Measurements from ENCODE around the gene PLAAT4. TPM values are rescaled to one million over a fixed set of nuclear protein-coding genes. Genes with fewer than 3 reads are reported as not detected.

The PLAAT4 gene
- total RNA-seq, result 36.1 TPM
- long read RNA-seq, transcript RARRES3-201 (4 exons, 749 nt), result major isoform, 9 of 9 reads
- long read RNA-seq, partial matches to known transcripts, result 0 of 9 reads
- long read RNA-seq, other reads (novel, unspliced or antisense), result 0 of 9 reads

GRCh38 chr11:63536669-63537292 is at the start of gene PLAAT4:
Gene PLAAT4 (plus strand): TSS chr11:63536808. CDS start chr11:63536869, 61 bp downstream.
- intact Hi-C loops (cut with DNase I), result loop anchor here (1.0 to 2.0 kb wide), 2 partner anchors 30 to 77 kb away; no protein-coding TSS in a partner anchor
- ATAC-seq (peak; percentile 65), DNase-seq (ENCODE audit: missing footprints) (no peak)

- DNase-seq (ENCODE audit: missing footprints) (no peak), ATAC-seq (no peak)
- intact Hi-C loops (cut with DNase I), result no loop called here
Measured at GRCh38 chr11:63488789-63489188, 47.8 kb upstream of the PLAAT4 start.

- DNase-seq (ENCODE audit: missing footprints) (no peak), ATAC-seq (no peak)
- intact Hi-C loops (cut with DNase I), result loop anchor here (1.0 kb wide), 1 partner anchor 18 kb away; no protein-coding TSS in a partner anchor
Measured at GRCh38 chr11:63489879-63490278, 46.7 kb upstream of the PLAAT4 start.

GRCh38 chr11:63490551-63491239 is 45.9 kb upstream of the PLAAT4 start, which contains the start of gene PLAAT5:
Gene PLAAT5 (minus strand): TSS chr11:63491167. CDS start chr11:63491034, 133 bp downstream.
- DNase-seq (ENCODE audit: missing footprints), result peak; percentile 74
- ATAC-seq, result peak; percentile 91

GRCh38 chr11:63491240-63491587 is 45.4 kb upstream of the PLAAT4 start:
- intact Hi-C loops (cut with DNase I), result no loop called here
- DNase-seq (ENCODE audit: missing footprints) (no peak), ATAC-seq (peak; percentile 14)

More at GRCh38 chr11:63490551-63491239, 45.9 kb upstream of the PLAAT4 start, which contains the start of gene PLAAT5:
- intact Hi-C loops (cut with DNase I), result loop anchor here (1.0 kb wide), 1 partner anchor 18 kb away; no protein-coding TSS in a partner anchor

GRCh38 chr11:63491636-63492372 is 44.8 kb upstream of the PLAAT4 start:
- ATAC-seq, result no peak
- intact Hi-C loops (cut with DNase I), result no loop called here
- no peak for DNase-seq (ENCODE audit: missing footprints)

GRCh38 chr11:63492441-63492840 is 44.2 kb upstream of the PLAAT4 start:
- ATAC-seq (no peak), DNase-seq (ENCODE audit: missing footprints) (no peak)
- intact Hi-C loops (cut with DNase I), result no loop called here

GRCh38 chr11:63493127-63493526 is 43.5 kb upstream of the PLAAT4 start:
- DNase-seq (ENCODE audit: missing footprints) (no peak), ATAC-seq (no peak)
- intact Hi-C loops (cut with DNase I), result no loop called here

GRCh38 chr11:63494975-63495374 is 41.6 kb upstream of the PLAAT4 start:
- no peak for DNase-seq (ENCODE audit: missing footprints)
- no peak for ATAC-seq
- intact Hi-C loops (cut with DNase I), result no loop called here

- intact Hi-C loops (cut with DNase I), result no loop called here
- ATAC-seq (no peak), DNase-seq (ENCODE audit: missing footprints) (no peak)
Measured at GRCh38 chr11:63499874-63500273, 36.7 kb upstream of the PLAAT4 start.

- ATAC-seq (no peak), DNase-seq (ENCODE audit: missing footprints) (no peak)
- intact Hi-C loops (cut with DNase I), result no loop called here
Measured at GRCh38 chr11:63501236-63501635, 35.4 kb upstream of the PLAAT4 start.

GRCh38 chr11:63502252-63502820 is 34.3 kb upstream of the PLAAT4 start:
- ATAC-seq (no peak), DNase-seq (ENCODE audit: missing footprints) (no peak)
- intact Hi-C loops (cut with DNase I), result no loop called here

- ATAC-seq (no peak), DNase-seq (ENCODE audit: missing footprints) (no peak)
- intact Hi-C loops (cut with DNase I), result no loop called here
Measured at GRCh38 chr11:63503492-63503891, 33.1 kb upstream of the PLAAT4 start.

- intact Hi-C loops (cut with DNase I), result no loop called here
- no peak for ATAC-seq
- DNase-seq (ENCODE audit: missing footprints), result no peak
Measured at GRCh38 chr11:63504054-63504453, 32.6 kb upstream of the PLAAT4 start.

- DNase-seq (ENCODE audit: missing footprints), result no peak
- peak; percentile 64 for ATAC-seq
- intact Hi-C loops (cut with DNase I), result no loop called here
Measured at GRCh38 chr11:63504933-63505586, 31.5 kb upstream of the PLAAT4 start.

GRCh38 chr11:63505857-63506528 is 30.6 kb upstream of the PLAAT4 start, which contains the start of gene LGALS12:
Gene LGALS12 (plus strand): TSS chr11:63506084. CDS start chr11:63506459, 375 bp downstream.
- peak; percentile 75 for DNase-seq (ENCODE audit: missing footprints)
- intact Hi-C loops (cut with DNase I), result no loop called here
- no peak for ATAC-seq

GRCh38 chr11:63506876-63507275 is 29.7 kb upstream of the PLAAT4 start:
- ATAC-seq, result no peak
- no peak for DNase-seq (ENCODE audit: missing footprints)
- intact Hi-C loops (cut with DNase I), result no loop called here

GRCh38 chr11:63507511-63507910 is 29.1 kb upstream of the PLAAT4 start:
- ATAC-seq, result no peak
- intact Hi-C loops (cut with DNase I), result no loop called here
- DNase-seq (ENCODE audit: missing footprints), result no peak
